ENCODE data around the gene SHB.
"Not testable (repeated sequence)": the region's sequence is repeated elsewhere in the genome, so short reads cannot be mapped to it uniquely, and the experiment has no call there.

The SHB gene

GRCh38 chr9:37913480-37914153, 155.4 kb downstream of the SHB start:
- DNase-seq = peak; percentile 65

GRCh38 chr9:37911271-37911681, 157.8 kb downstream of the SHB start:
- no peak for DNase-seq

- DNase-seq = no peak
Measured at GRCh38 chr9:37910271-37910670, 158.8 kb downstream of the SHB start.

- DNase-seq = not testable (repeated sequence)
Measured at GRCh38 chr9:37909836-37910235, 159.2 kb downstream of the SHB start.

- no peak for DNase-seq
Measured at GRCh38 chr9:37909326-37909725, 159.7 kb downstream of the SHB start.

GRCh38 chr9:37908698-37909186, 160.3 kb downstream of the SHB start:
- no peak for DNase-seq

GRCh38 chr9:37908283-37908682, 160.7 kb downstream of the SHB start:
- DNase-seq = no peak

- no peak for DNase-seq
Measured at GRCh38 chr9:37906312-37907239, 162.5 kb downstream of the SHB start.

GRCh38 chr9:37905776-37906175, 163.3 kb downstream of the SHB start:
- no peak for DNase-seq

GRCh38 chr9:37905131-37905505, 163.9 kb downstream of the SHB start:
- DNase-seq = no peak

- DNase-seq = no peak
Measured at GRCh38 chr9:37904445-37905130, 164.4 kb downstream of the SHB start.

- DNase-seq = peak; percentile 92
Measured at GRCh38 chr9:37903647-37904444, 165.2 kb downstream of the SHB start, which contains the start of gene SLC25A51. SLC25A51 (minus strand) TSS chr9:37904127; CDS start chr9:37888550, 15,577 bp downstream.

GRCh38 chr9:37902796-37903646, 166.0 kb downstream of the SHB start:
- DNase-seq = no peak

GRCh38 chr9:37902131-37902530, 166.9 kb downstream of the SHB start:
- no peak for DNase-seq

- no peak for DNase-seq
Measured at GRCh38 chr9:37899041-37899440, 170.0 kb downstream of the SHB start.

GRCh38 chr9:37897665-37898064, 171.4 kb downstream of the SHB start:
- no peak for DNase-seq

GRCh38 chr9:37892063-37892462, 177.0 kb downstream of the SHB start:
- DNase-seq = no peak

GRCh38 chr9:37891042-37891441, 178.0 kb downstream of the SHB start:
- DNase-seq = not testable (repeated sequence)

GRCh38 chr9:37889536-37889935, 179.5 kb downstream of the SHB start:
- DNase-seq = no peak

- DNase-seq = not testable (repeated sequence)
Measured at GRCh38 chr9:37887977-37888583, 180.9 kb downstream of the SHB start.

GRCh38 chr9:37880916-37881479, 188.0 kb downstream of the SHB start:
- DNase-seq = no peak

Data from activated CD4-positive, alpha-beta T cell treated with anti-CD3 and anti-CD28 coated beads for 1 hour (primary cell).